Colon (tissue), 2 donors: ENCODE results near the gene RILPL1.

Experiments used
- FAIRE-seq: peaks from 2 replicates; lab custom pipeline; 2012; peaks lifted over from hg19 to GRCh38; lab: Jason Lieb, UNC
- donor health status: control.
- donor health status: control.

Gene RILPL1

DNA sequence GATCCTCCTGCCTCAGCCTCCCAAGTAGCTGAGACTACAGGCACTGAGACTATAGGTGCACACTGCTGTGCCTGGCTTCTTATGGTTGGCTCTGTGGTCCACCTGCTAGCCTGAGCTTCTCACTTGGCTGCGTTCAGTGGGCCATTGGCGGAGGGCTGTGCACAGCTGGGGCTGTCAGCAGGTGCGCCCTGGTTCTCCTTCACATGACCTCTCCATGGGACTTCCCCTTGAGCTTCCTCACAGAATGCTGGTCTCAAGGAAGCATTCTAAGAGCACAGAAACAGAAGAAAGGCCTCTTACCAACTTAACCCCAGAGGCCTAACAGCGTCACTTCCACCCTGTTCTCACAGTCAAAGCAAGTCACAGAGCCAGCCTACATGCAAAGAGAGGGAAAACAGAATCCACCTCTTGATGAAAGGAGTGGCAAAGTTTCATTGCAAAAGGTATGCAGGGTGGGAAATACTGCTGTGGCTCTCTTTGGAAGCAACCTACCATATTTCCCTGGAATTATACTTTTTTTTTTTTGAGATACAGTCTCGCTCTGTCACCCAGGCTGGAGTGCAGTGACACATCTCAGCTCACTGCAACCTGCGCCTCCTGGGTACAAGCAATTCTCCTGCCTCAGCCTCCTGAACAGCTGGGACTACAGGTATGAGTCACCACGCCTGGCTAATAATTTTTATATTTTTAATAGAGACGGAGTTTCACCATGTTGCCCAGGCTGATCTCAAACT, 106.3 kb downstream of the RILPL1 start:
- FAIRE-seq: no peak

DNA sequence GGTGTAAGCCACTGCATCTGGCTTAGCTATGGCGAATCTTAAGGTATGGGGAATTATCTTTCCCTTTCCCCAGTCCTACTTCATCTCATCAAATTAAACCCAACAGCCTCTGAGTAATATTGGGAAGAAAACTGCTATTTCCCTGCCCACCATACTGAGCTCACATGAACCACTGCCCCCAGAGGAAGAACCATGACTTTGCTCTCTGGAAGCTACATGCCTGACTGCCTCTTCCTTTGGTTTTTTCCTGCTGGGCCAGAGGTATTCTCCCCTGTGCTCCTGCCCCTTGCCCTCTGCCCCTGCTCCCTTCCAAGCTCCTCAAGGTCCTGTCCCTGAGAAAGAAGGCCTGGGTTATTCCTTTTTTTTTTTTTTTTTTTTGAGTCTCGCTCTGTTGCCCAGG, 112.2 kb downstream of the RILPL1 start:
- no peak for FAIRE-seq
